Dedifferentiated amniotic fluid mesenchymal stem cell (primary cell): ENCODE measurements around the gene MCF2L2.
A peak's percentile ranks its signal among the peaks of the same experiment; 100 is the strongest.
"Not testable (repeated sequence)": the region's sequence is repeated elsewhere in the genome, so short reads cannot be mapped to it uniquely, and the experiment has no call there.

Source experiments
- DNase-seq: peaks from one replicate; pipeline ENCODE4 v3.0.0-alpha.2; 2016; ENCODE audit errors: extremely low spot score

The MCF2L2 gene

DNA sequence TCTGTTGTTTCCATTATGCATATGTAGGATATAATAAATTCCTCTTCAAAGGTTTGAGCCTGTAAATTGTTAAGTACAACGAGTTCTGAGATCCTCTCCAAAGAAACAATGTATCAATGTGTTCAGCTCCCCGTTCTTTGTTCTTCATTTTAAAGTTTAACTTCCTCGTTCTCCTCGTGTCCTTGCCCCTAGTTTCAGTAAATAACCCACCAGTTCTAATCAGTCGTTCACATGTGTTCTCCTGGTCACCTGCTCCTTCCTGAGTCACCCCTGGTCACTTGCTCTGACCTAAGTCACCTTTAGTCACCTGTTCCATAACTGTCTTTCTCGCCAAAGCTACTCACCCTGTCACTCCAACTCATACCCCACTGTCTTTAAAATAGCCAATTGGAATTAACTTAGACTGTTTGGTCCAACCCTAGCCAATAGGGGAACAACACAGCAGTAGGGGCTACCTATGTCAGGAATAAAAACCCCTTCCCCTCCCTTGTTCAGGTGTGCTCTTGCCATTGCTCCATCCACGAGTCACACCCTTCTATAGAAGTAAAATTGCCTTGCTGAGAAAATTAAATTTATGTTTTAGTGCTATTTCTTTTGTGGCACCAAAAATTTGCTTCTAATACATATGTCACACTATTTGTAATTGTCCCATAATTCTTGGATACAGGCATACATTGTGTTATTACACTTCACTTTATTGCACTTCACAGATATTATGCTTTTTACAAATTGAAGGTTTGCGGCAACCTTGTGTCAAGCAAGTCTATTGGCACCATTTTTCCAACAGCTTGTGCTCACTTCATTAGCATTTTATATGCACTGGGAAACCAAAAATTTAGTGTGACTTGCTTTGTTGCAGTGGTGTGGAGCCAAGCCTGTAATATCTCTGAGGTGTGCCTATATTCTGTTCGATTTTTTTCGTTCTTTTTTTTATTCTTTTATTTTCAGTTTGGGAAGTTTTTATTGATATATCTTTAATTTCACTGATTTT is 15.3 kb upstream of the MCF2L2 start:
- no peak for DNase-seq

DNA sequence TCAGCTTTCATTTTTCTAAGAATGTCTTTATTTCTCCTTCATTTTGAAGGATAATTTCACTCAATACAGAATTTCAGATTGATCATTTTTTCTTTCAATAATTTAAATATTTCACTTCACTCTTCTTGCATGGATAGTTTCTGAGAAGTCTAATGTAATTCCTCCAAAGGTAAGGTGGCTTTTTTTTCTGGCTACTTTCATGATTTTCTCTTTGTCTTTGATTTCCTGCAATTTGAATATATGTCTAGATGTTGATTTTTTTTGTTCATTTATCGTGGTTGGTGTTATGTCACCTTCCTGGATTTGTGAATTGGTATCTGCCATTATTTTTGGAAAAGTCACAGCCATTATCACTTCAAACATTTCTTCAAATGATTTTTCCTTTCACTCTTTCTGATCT is 14.6 kb upstream of the MCF2L2 start:
- no peak for DNase-seq

DNA sequence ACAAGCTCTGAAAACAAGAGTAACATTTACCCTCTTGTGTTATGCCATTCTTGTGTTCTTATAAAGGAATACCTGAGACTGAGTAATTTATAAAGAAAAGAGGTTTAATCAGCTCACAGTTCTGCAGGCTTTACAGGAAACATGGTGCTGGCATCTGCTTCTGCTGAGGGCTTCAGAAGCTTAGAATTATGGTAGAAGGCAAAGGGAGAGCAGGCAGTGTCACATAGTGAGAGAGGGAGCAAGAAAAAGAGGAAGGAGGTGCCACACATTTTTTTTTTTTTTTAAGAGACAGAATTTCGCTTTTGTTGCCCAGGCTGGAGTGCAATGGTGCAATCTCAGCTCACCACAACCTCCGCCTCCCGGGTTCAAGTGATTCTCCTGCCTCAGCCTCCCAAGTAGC is 12.1 kb upstream of the MCF2L2 start:
- not testable (repeated sequence) for DNase-seq

DNA sequence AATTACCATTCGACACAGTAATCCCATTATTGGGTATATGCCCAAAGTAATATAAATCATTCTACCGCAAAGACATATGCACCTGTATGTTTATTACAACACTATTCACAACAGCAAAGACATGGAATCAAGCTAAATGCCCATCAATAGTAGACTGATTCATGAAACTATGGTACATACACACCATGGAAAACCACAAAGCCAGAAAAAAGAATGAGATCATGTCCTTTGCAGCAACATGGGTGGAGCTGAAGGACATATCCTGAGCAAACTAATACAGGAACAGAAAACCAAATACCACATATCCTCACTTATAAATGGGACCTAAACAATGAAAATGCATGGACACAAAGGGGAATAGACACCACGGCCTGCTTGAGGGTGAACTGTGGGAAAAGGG is 11.1 kb upstream of the MCF2L2 start:
- DNase-seq, result no peak

DNA sequence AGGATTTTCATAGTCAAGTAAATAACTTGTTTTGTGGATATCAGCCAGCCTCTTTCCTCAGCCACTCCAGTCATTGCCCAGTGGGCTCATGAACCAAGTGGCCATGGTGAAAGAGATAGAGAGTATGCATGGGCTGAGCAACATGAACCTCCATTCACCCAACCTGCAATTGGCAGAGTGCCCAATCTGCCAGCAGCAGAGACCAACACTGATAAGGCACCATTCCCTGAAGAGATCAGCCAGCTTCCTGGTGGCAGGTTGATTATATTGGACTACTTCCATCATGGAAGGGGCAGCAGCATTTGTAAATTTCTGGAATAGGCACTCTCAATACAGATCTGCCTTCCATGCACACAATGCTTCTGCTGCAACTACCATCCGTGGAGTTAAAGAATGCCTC is 10.3 kb upstream of the MCF2L2 start:
- DNase-seq, result no peak

DNA sequence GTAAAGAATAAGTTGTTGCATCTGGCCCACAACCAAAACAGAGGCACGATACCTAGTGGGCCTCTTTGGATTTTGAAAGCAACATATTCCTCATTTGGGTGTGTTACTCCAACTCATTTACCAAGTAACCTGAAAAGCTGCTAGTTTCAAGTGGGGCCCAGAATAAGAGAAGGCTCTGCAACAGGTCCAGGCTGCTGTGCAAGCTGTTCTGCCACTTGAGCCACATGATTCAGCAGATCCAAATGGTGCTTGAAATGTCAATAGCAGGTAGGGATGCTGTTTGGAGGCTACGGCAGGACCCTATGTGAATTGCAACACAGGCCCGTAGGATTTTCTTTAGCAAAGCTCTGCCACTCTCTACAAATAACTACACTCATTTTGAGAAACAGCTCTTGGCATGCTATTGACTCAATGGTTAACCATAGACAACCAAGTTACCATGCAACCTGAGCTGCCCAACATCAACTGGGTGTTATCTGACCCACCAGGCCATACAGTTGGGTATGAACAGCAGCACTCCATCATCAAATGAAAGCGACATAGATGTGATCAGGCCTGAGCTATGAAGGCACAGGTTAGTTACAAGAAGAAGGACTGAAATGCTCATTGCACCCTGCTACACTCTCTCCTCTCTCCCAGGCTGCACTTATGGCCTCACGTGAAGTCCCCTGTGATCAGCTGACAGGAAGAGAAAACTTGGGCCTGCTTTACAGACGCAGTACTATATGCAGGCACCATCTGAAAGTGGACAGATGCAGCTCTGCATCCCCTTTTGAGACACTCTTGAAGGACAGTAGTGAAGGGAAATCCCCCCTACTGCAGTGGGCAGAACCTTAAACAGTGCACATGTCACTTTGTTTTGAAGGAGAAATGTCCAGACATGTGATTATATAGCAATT is 9.5 kb upstream of the MCF2L2 start:
- no peak for DNase-seq

DNA sequence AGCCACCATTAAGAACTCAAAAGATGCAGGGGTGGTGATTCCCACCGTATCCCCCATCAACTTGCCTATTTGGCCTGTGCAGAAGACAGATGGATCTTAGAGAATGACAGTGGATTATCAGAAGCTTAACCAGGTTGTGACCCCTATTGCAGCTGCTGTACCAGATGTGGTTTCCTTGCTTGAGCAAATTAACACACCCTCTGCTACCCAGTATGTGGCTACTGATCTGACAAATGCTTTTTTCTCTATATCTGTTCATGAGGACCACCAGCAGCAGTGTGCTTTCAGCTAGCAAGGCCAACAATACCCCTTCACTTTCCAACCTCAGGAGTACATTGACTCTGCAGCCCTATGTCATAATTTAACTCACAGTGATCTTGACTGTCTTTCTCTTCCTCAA is 8.6 kb upstream of the MCF2L2 start:
- no peak for DNase-seq

DNA sequence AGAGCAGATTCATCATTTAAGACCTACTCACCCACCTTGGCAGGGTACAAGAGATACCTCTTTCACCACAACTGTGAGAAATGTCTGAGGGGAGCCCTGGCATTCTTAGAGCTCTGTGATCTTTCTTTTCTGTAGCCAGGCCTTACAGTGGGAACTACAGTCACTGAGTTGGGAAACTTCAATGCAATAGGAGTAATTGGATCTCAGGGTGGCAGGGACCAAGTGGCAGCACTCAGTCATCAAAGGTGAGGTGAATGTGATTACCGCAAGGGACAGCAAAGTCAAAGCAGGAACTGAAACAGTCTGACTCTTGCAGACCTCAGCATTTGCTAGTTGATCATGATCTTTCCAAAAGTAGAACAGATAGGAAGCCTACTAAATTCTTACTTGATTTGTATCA is 7.2 kb upstream of the MCF2L2 start:
- DNase-seq, result peak; percentile 10

DNA sequence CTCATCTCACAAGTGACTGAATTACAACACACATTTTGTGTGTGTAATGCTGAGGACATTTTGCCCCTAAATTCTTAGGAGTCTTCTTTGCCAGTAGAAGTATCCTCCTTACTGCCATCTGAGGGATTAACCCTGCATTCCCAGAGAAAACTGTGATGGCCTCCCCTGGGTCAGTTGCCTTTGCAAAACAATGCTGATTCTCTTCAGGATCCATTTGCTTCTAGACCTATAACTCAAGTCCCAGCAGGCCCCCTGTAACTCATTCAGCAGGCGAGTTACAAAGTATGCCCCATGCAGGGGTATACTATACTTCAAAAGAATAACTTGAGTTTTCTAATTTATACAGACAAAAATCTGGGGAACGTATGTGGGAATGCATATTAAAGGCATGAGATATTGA is 6.6 kb upstream of the MCF2L2 start:
- DNase-seq, result no peak

DNA sequence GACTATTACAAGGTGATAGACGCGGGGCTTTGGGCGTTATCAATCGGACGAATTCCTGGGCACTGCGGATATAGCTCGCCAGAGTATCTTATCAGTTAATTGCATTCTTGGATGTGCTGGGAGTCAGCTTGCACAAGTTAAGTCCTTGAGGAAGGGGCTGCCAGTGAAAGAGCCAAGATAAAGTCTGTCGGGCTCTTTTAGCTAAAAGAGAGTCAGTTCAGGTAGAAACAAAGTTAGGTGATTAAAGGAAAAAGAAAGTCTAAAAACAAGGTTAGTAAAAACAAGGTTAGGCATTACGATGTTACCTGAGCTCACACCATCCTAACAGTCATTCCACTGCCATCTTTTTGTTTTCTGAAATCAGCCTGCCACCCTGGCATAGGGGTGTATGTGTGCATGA is 6.1 kb upstream of the MCF2L2 start:
- peak; percentile 9 for DNase-seq

DNA sequence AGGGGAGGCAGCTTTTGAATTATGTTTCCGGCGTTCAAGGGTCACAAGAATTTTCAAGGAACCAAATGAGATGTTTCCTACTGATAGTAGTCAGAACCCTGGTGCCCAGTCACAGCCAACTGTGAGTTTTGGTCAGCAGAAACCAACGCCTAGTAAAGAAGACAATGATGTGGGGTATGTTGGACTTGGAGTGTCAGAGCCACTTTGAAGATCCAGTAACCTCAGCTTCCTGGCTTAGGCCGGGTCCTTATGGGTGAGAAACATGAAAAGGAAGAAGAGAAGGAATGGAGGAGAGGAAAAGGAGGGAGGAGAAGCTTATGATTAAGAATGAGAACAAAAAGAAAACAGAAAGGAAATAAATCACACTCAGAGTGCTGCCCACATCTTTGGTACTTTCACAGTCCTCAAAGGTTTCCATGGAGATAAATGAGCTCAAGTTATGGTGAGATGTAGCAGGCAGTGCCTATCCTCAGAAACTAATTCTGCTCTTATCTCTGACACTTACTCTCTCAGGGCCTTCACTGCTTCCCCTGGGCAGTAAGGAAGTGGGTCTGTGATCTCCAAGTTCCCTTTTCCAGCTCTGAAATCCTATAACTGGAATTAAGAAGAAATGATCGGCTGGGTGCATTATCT is 2.0 kb upstream of the MCF2L2 start:
- DNase-seq, result no peak

DNA sequence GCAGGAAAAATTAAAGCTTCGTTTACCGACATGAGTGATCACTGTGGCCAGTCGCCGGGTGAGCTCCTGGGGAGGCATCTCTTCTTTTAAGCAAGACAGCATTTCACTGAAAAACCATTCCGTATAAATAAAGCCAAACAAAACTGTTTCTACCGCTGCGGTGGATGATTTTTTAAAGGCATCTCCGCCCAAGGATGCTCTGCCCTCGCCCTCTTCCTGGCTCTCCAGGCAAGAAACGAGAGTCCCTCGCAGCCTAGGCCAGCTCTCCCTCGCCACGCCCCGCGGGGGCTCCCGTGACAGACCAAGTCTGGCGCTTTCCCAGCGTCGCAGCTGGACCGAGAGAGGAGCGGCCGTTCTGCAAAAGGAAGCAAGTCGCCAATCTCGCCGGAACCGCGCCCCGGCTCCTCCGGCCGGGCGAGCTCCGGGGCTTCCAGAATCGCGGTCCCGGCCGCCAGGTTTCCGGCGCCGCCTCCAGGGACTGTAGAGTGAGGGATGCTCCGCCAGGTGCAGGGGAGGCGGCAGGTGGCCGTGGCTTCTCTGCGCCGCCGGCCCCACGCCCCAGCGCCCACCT is 458 bp downstream of the MCF2L2 start:
- peak; percentile 39 for DNase-seq

DNA sequence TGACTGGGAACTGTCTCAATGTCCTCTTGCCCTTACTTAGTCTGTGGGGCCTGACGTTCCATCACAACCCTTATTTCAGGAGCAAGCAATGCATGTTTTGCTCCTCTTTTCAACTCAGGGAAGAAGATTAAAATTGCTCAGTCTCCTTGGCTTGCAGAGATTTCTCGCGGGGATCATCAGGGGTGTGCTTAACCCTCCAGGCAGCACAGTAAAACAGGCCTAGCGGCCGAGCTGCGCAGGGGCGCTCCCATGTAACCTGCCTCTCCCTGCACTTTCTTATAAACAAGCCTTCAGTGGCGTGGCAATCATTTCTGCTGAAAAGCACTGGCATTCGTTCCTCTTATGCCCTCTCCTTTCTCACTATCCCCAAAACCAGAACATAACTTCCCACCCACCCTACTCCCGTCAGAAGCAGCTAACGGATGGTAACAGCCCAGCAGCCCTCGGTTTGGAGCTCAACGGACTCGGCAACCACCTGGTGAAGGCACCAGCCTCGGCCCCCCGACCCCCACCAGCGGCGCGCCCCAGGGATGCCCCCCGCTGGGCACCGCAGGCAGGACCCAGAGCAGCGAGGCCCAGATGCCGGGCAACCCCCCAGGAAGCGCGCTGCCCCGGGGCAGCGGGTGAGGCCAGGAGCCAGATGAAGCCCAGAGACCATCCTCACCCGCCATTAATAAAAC is 1.1 kb downstream of the MCF2L2 start:
- no peak for DNase-seq

DNA sequence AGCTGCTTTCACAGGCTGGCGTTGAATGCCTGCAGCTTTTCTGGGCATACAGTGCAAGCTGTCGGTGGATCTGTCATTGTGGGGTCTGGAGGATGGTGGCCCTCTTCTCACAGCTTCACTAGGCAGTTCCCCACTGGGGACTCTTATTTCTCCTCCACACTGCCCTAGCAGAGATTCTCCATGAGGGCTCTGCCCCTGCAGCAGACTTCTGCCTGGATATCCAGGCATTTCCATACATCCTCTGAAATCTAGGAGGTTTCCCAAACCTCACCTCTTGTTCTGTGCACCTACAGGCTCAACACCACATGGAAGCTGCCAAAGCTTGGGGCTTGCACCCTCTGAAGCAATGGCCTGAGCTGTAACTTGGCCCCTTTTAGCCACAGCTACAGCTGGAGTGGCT is 9.6 kb downstream of the MCF2L2 start:
- DNase-seq, result not testable (repeated sequence)

DNA sequence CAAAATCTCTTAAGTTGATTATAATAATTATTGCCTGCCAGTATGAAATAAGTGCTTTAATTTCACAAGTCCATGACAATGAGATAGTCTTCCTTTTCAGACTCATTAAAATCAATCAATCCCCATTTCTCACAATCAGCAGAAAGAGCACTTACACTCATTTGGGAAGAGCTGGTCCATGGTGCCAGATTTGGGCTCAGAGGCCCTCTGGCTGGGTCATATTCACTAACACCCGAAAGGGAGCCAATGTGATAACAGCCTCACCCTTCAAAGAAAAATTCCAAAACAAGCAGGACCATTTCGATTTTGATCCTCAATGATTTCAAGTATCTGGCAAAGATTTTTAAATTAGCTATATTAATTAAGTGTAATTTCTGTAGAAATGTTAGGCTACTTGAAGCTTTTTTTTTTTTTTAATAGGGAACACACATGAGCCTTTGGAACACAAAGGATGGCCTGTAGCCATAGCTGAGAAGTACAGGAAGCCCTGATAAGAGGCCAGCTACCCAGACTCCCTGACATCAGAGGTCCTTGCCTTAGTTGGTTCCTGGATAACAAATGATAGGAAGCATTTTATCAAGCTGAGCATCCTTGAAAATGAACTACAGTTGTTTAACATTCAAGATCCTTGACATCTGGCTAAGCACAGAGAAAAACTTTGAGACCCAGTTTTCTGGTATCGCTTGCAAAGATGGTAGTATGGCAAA is 17.1 kb downstream of the MCF2L2 start:
- DNase-seq, result no peak

DNA sequence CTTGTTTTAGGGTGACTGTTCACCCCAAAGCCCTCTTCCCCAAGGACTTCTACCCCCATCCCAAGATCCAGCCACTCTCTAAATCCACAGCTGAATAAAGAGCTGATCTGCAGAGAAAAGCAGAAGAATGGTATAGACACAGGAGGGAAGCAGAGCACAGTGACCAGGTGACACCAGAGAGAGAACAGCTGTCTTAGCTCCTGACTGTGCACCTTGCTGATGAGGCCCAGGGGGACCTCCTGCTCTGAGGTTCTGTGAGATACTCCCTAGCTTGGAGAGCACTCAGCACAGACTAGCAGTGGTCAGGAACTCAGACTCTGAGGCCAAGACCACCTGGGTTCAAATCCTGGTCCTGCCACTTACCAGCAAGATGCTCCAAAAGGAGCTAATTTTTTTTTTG is 17.7 kb downstream of the MCF2L2 start:
- DNase-seq, result no peak

DNA sequence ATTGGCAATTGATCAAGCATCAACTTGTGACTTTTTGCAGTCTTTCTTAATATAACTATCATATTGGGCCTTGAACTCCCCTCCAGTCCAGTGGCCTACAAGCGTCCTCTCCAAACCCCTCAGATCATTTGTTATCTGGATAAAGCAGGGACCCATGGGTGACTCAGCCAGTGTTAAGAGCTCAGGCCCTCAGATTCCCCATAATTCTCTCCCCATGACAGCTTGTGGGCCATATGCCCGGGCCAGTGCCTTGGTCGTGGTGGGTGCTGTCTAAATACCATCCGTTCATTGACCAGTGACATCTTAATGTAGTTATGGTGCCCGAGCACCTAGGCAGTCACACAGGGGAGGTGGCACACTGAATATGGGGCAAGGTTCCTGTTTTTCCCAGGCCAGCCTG is 18.1 kb downstream of the MCF2L2 start:
- DNase-seq, result no peak

DNA sequence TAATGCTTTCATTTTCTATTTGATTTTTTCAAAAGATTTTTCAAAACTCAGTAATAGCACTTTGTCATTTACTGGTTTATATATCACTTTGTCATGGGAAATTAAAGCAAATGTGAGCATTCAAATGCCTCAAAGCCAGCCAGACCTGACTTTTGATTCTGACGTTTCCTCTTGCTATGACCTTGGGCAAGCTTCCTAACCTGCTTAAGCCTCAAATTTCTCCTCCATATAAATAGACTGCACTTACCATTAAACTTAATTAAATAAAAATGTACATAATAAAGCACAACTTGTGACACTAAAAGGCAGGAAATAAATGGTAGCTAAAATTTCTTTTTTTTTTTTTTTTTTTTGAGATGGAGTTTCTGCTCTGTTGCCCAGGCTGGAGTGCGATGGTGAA is 19.2 kb downstream of the MCF2L2 start:
- DNase-seq, result no peak

DNA sequence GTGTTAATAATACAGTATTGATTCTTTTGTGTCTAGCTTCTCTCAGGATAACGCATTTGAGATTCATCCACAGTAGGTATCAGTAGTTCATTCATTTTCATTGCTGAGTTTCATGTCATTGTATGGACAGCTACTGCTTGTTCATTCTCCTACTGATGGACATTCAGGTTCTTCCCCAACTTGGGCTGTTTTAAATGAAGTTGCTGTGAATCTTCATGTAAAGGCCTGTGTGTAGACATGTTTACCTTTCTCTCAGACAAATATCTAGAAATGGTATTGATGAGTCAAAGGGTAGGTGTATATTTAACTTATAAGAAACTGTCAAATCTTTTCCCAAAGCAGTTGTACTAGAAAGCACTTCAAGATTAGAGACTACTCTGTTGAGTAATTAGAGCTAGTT is 26.7 kb downstream of the MCF2L2 start:
- no peak for DNase-seq

DNA sequence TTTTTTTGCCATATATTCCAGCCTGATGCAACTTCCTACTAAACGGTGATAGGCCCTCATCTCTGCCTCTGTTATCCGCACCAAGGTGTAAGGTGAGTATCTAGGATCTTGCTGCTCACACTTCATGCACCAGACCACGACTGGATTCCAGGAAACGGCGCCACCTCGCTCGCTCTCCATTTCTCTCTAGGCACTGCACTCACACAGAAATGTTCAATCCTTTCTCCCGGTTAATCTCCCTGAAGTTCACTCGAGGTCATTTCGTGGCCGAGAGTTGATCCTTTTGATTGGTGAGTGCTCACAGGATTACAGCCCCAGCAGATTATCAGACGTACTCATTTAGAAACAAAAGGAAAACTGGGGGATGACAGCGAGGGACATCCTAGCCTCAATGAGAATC is 28.1 kb downstream of the MCF2L2 start:
- DNase-seq, result no peak
